GM18858 (cell line): ENCODE results near the gene SLC39A10.
"Not testable (repeated sequence)": the region's sequence is repeated elsewhere in the genome, so short reads cannot be mapped to it uniquely, and the experiment has no call there.

Experiments used
- ATAC-seq: cut with Tn5 transposase; IDR thresholded peaks from one replicate; pipeline ENCODE4 v1.9.1; 2021; ENCODE audit not compliant: unreplicated experiment

SLC39A10 gene

DNA sequence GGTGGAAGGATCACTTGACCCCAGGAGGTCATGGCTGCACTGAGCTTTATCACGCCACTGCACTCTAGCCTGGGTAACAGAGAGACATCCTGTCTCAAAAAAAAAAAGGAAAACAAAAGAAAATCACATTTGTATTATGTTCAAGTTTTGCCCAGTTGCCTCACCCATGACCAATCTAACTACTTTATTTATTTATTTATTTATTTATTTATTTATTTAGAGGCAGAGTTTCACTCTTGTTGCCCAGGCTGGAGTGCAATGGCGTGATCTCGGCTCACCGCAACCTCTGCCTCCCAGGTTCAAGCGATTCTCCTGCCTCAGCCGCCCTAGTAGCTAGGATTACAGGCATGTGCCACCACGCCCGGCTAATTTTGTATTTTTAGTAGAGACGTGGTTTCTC lies 12.3 kb upstream of the SLC39A10 start:
- ATAC-seq: not testable (repeated sequence)

- no peak for ATAC-seq
These were observed 11.6 kb upstream of the SLC39A10 start for GRCh38 chr2:195645413-195645812.

DNA sequence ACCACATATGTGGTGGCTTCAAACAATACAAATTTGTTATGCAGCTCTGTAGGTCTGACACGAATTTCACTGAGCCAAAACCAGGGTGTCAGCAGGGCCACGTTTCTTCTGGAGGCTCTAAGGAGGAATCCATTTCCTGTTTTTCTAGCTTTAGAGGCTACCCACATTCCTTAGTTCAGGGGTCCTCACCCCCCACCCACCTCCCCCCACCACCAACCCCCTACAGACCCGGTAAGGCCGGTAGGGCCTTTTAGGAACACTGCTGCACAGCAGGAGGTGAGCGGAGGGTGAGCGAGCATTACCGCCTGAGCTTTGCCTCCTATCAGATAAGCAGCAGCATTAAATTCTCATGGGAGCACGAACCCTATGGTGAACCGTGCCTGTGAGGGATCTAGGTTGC lies 10.6 kb upstream of the SLC39A10 start:
- no peak for ATAC-seq

DNA sequence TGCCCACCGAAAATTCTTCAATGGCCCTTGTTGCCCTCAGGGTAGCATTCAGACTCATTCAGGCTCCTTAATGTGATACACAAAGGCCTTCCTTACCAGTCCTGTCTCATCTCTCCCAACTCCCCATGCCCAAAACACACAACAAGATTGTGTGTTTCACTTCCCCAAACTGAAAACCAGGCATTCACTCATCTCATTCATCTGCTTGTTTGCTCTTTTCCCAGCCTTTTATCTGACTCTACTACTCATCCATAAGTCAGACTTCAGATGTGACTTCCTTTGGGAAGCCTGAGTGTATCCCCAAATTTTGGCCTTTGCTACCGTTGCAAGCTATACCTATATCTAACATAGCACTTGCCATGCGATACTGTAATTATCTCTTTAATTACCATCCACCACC lies 9.7 kb upstream of the SLC39A10 start:
- ATAC-seq: no peak

GRCh38 chr2:195648370-195648769 lies 8.7 kb upstream of the SLC39A10 start:
- not testable (repeated sequence) for ATAC-seq

DNA sequence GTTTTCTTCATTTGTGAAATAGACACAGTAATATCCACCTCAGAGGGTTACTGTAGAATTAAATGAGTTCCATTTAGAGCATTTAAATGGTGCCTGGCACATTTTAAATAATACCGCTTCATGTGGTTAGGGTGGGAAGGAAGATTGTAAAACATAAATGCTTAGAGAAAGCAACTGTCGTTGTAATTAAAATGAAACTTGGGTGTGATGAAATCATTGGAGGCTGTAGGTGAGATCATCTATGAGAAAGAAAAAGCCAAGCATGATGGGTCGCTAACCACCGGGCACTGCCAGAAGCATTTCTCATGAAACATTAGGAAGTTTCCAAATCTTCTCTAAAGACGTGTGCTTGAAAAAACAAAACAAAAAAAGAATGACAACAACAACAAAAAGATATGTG lies 8.2 kb upstream of the SLC39A10 start:
- ATAC-seq: no peak

- peak; percentile 16 for ATAC-seq
These were observed 7.3 kb upstream of the SLC39A10 start for GRCh38 chr2:195649629-195650190.

- ATAC-seq: no peak
These were observed 6.0 kb upstream of the SLC39A10 start for GRCh38 chr2:195651046-195651445.

- no peak for ATAC-seq
These were observed 4.1 kb upstream of the SLC39A10 start for GRCh38 chr2:195652911-195653310.

GRCh38 chr2:195656161-195656858 lies 716 bp upstream of the SLC39A10 start:
- ATAC-seq: no peak

- ATAC-seq: peak; percentile 27
These were observed 861 bp downstream of the SLC39A10 start for GRCh38 chr2:195657634-195658540.

GRCh38 chr2:195658541-195658890 lies 1.5 kb downstream of the SLC39A10 start:
- no peak for ATAC-seq

DNA sequence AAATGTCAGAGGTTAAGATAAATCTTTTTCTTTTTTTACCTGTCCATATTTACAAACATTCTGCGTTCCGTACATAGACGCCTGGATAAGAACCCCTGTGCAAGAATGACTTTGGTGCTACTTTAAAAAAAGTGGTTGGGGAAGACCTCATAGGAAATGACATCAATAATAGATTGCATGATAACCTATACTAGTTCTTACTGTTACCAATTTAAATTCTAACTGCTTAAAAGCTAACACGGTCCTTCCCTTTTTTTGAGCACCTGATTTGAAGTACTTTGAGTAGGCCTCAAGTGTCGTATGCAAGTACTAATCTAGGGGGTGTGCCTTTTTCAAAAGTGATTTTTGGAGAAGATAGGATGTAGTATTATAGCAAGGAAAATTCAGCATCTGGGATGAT lies 2.1 kb downstream of the SLC39A10 start:
- ATAC-seq: no peak

DNA sequence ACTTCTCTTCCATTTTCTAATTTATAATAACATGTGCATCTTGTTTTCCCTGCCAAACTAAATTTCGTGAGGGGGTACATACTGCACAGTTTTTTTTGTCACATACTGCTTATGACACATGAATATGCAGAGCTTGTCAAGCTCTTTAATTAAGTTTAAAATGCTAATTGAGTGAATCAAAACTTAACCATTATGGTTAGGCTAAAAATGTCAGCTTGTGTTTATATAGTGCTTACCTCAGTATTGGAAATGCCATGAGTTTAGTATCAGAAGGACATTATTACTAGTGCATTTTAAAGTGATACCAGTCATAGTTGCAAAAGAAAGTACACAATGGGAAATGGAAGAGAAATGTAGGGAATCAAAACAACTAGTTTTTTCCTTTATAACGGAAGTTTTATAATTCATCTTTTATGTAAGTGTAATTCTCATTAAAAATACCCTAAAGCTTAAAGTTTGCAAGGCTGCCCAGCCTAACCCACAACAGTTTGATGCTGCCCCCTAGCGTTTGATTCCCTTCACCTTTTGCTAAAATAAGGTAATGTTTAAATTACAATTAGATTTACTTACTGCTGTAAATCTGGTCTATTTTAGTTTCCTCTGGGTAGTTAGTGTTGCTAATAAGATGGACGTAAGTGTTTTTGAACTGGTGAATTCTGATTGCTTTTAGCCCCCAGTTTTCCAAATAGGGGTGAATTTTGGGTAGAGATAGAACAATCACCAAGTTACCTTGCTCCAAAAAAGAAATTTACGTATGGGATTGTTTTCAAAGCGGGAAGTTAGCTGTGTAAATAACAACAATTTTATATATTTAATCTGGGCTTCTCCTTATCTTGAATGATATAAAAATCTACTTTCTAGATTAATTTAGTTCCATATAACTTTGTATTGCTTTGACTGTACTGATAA lies 3.2 kb downstream of the SLC39A10 start:
- ATAC-seq: no peak

DNA sequence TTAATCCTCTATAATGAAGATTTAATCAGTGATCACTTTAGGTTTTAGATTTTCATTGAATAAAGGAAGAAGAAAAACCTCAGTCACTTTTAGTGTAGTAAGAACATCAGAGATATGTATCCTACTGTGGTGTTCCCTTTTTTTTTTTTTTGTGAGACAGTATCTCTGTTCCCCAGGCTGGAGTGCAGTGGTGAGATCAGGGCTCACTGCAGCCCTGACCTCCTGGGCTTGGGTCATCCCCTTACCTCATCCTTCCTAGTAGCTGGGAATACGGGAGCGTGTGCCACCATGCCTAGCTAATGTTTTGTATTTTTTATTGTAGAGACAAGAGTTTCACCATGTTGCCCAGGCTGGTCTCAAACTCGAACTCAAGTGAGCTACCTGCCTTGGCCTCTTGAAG lies 5.1 kb downstream of the SLC39A10 start:
- no peak for ATAC-seq

GRCh38 chr2:195663007-195663406 lies 6.0 kb downstream of the SLC39A10 start:
- no peak for ATAC-seq

- no peak for ATAC-seq
These were observed 7.5 kb downstream of the SLC39A10 start for GRCh38 chr2:195664528-195664927.

GRCh38 chr2:195665153-195665552 lies 8.1 kb downstream of the SLC39A10 start:
- ATAC-seq: not testable (repeated sequence)

GRCh38 chr2:195666113-195666712 lies 9.2 kb downstream of the SLC39A10 start:
- no peak for ATAC-seq

DNA sequence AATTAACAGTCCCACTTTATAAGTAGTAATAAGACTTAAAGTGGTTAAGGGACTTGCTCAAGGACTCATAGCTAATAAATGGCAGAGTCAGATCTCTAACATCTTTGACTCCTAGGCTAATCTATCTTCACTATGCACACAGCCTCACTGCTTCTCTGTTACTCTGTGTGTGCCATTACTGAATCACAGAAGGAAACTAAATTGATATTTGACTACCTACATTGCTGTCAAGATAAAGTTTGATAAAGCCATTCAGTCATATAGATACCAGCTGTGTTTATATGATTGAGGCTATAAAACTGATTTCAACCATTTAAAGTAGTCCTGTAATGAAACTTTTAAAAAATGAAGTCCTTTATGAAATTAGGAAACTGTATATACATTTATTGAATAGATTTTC lies 10.9 kb downstream of the SLC39A10 start:
- ATAC-seq: no peak

- ATAC-seq: no peak
These were observed 13.2 kb downstream of the SLC39A10 start for GRCh38 chr2:195670191-195670590.
